ENCODE results near the gene MARCHF4. TPM values are rescaled to one million over a fixed set of nuclear protein-coding genes. Genes with fewer than 3 reads are reported as not detected.

MARCHF4 gene
- total RNA-seq, 4 donors from 2014 or later, result not detected

GRCh38 chr2:216343221-216343980 is 28.9 kb downstream of the MARCHF4 start:
- no peak for TF ChIP-seq CTCF (IDR thresholded peaks at IDR 0.05)
- no peak for DNase-seq (ENCODE audit: low spot score)
- ATAC-seq (ENCODE audit: low FRiP score), result no peak

GRCh38 chr2:216341121-216341520 is 31.2 kb downstream of the MARCHF4 start:
- ATAC-seq (ENCODE audit: low FRiP score), result no peak
- no peak for TF ChIP-seq CTCF (IDR thresholded peaks at IDR 0.05)
- no peak for DNase-seq (ENCODE audit: low spot score)

- no peak for DNase-seq (ENCODE audit: low spot score)
- no peak for ATAC-seq (ENCODE audit: low FRiP score)
- no peak for TF ChIP-seq CTCF (IDR thresholded peaks at IDR 0.05)
Measured at GRCh38 chr2:216340280-216340631, 32.0 kb downstream of the MARCHF4 start.

- ATAC-seq (ENCODE audit: low FRiP score), result no peak
- no peak for DNase-seq (ENCODE audit: low spot score)
- TF ChIP-seq CTCF (IDR thresholded peaks at IDR 0.05), result no peak
Measured at GRCh38 chr2:216339456-216340279, 32.6 kb downstream of the MARCHF4 start.

GRCh38 chr2:216335252-216335651 is 37.0 kb downstream of the MARCHF4 start:
- no peak for ATAC-seq (ENCODE audit: low FRiP score)
- DNase-seq (ENCODE audit: low spot score), result no peak
- TF ChIP-seq CTCF (IDR thresholded peaks at IDR 0.05), result no peak

GRCh38 chr2:216328347-216328746 is 43.9 kb downstream of the MARCHF4 start:
- TF ChIP-seq CTCF (IDR thresholded peaks at IDR 0.05), result no peak
- ATAC-seq (ENCODE audit: low FRiP score) (no peak), DNase-seq (ENCODE audit: low spot score) (no peak)
